ENCODE data around the gene SLC8B1. TPM values are rescaled to one million over a fixed set of nuclear protein-coding genes. Genes with fewer than 3 reads are reported as not detected.

Gene SLC8B1
- total and polyA plus RNA-seq, 2 of the 4 experiments (the other 2 are of a cell fraction) = 4.1 to 10.2 TPM

GRCh38 chr12:113315358-113315757 lies 19.6 kb downstream of the SLC8B1 start:
- CTCF ChIA-PET = interaction anchor here (0.8 kb wide), 1 partner anchor 8 kb away, joined by 3 read pairs; no protein-coding TSS in a partner anchor
- no peak overlapping the region for H2AK5ac ChIP-seq (ENCODE audit: low read depth, low read length)
- H3K4me3 ChIP-seq (ENCODE audit: insufficient read depth, low read depth, low read length) = no peak overlapping the region
- DNase-seq (no peak), ATAC-seq (ENCODE audit: low read depth) (no peak)
- no peak overlapping the region for H4K91ac ChIP-seq (ENCODE audit: insufficient read depth, low read depth, low read length)
- dilution Hi-C loops (cut with HindIII; ENCODE audit: low sequenced_read_pairs, unreplicated experiment) = no loop called here
- no peak overlapping the region for H2BK5ac ChIP-seq (ENCODE audit: low read depth, low read length, poor library complexity, severe bottlenecking)
- no peaks in the 10 kb centered on the region for H3K9me3 ChIP-seq (ENCODE audit: control insufficient read depth, insufficient read depth, low read length)
- in situ Hi-C loops (cut with MboI; ENCODE audit: low sequenced_read_pairs) = loop anchor here (10.0 kb wide), 1 partner anchor 599 kb away; no protein-coding TSS in a partner anchor
- H3K9ac ChIP-seq (ENCODE audit: low read depth, low read length) = no peak overlapping the region
- no peak overlapping the region for H3K56ac ChIP-seq (ENCODE audit: extremely low read depth, insufficient read depth, low read length)
- no peaks in the 10 kb centered on the region for H3K27me3 ChIP-seq (ENCODE audit: control insufficient read depth, insufficient read depth, low read length)
- H3K4me1 ChIP-seq (ENCODE audit: control insufficient read depth, insufficient read depth, low read length) = peaks cover 2% of the 10 kb centered on the region; the same call in 1 of the 2 replicates
- H3K18ac ChIP-seq (ENCODE audit: low read depth, low read length) = no peak overlapping the region
- no peaks in the 10 kb centered on the region for H3K79me1 ChIP-seq (ENCODE audit: low read depth in 1 of 2, low read length in 2 of 2)
- H3K36me3 ChIP-seq (ENCODE audit: control insufficient read depth, insufficient read depth, low read length) = peaks cover 8% of the 10 kb centered on the region
- no peaks in the 10 kb centered on the region for H4K20me1 ChIP-seq (ENCODE audit: insufficient read depth, low read length)
- no peak overlapping the region for H2BK20ac ChIP-seq (ENCODE audit: low read depth, low read length)
- H3K4me2 ChIP-seq (ENCODE audit: low read depth, low read length) = no peak overlapping the region
- no TSS peak for BruUV-seq (replicated peaks)
- H3K14ac ChIP-seq (replicated peaks; ENCODE audit: low read depth, low read length) = no peak overlapping the region
- H2BK120ac ChIP-seq (ENCODE audit: low read depth, low read length) = no peak overlapping the region
- no peak overlapping the region for H3K23ac ChIP-seq (ENCODE audit: low read depth, low read length)
- no peak overlapping the region for H2BK15ac ChIP-seq (ENCODE audit: low read depth, low read length)
- H3K27ac ChIP-seq (ENCODE audit: insufficient read depth, low read length) = no peak overlapping the region
- no peak overlapping the region for H2AK9ac ChIP-seq (replicated peaks; ENCODE audit: low read depth, low read length, poor library complexity)
- intact Hi-C loops (cut with micrococcal nuclease) = no loop called here
- H3K9me1 ChIP-seq (ENCODE audit: insufficient read depth, low read length) = peaks cover 3% of the 10 kb centered on the region; the same call in 1 of the 2 replicates
- no peak overlapping the region for H3K4ac ChIP-seq (ENCODE audit: low read depth, low read length)
- no peak overlapping the region for H4K8ac ChIP-seq (ENCODE audit: low read depth in 2 of 2, low read length in 2 of 2)
- WGBS, 2 experiments (ENCODE audit: extremely low coverage in 2 of 2, insufficient read length in 1 of 2) = 86% methylated on average over 7 of the region's 9 CpGs; no CpG with 5 or more reads in 1 of the 2 experiments
- H4K5ac ChIP-seq (ENCODE audit: low read depth, low read length) = no peak overlapping the region
- no peak overlapping the region for H2AFZ ChIP-seq (replicated peaks; ENCODE audit: low read length, poor library complexity)
- POLR2A ChIA-PET (ENCODE audit: unreplicated experiment) = no interaction called here
- no peak for TF ChIP-seq MAZ (IDR thresholded peaks at IDR 0.05; ENCODE audit: borderline replicate concordance, low read depth, low read length)

Measured in IMR-90 (cell line).